Chondrocyte (in vitro differentiated cells): ENCODE results near the gene ASF1A. TPM values are rescaled to one million over a fixed set of nuclear protein-coding genes. Genes with fewer than 3 reads are reported as not detected.

Source experiments
- DNase-seq: peaks from one replicate; pipeline ENCODE4 v3.0.0; 2021; ENCODE audit warnings: mixed read lengths, low spot score
- H3K27ac Mint-ChIP-seq: one replicate; pipeline ENCODE4 v1.8.0; 2021; ENCODE audit warnings: mild to moderate bottlenecking, moderate library complexity, mixed read lengths; ENCODE audit not compliant: unreplicated experiment
- H3K27me3 Mint-ChIP-seq: 2 replicates; pipeline ENCODE4 v1.8.0; 2021; ENCODE audit warnings: low read depth, mixed read lengths
- H3K36me3 Mint-ChIP-seq: 2 replicates; pipeline ENCODE4 v1.8.0; 2021; ENCODE audit warnings: low read depth, mixed read lengths
- H3K4me1 Mint-ChIP-seq: 2 replicates; pipeline ENCODE4 v1.8.0; 2021; ENCODE audit warnings: low read depth, mild to moderate bottlenecking, mixed read lengths
- H3K4me3 Mint-ChIP-seq: one replicate; pipeline ENCODE4 v1.8.0; 2021; ENCODE audit warnings: mild to moderate bottlenecking, moderate library complexity, mixed read lengths; ENCODE audit not compliant: unreplicated experiment
- H3K9me3 Mint-ChIP-seq: 2 replicates; pipeline ENCODE4 v1.8.0; 2021; ENCODE audit warnings: low read depth, mixed read lengths
- CTCF ChIP-seq: fragments of 200-600 bp; sonication (generic); IDR thresholded peaks from 2 replicates; pipeline ENCODE4 v1.5.0; 2021; ENCODE audit warnings: antibody characterized with exemption, mild to moderate bottlenecking, moderate library complexity
- total RNA-seq: library from RNA; stranded (reverse); gene quantifications from 3 replicates; pipeline ENCODE4 v1.2.1, GENCODE V29; 2021

The ASF1A gene
- total RNA-seq, 1 donor from 2014 or later, result 18.7 TPM

- Mint-ChIP-seq H3K9me3 (peaks cover 3% of the 10 kb centered on the region), H3K4me3 (no peak overlapping the region), H3K4me1 (peaks cover 17% of the 10 kb centered on the region), H3K36me3 (peaks cover 1% of the 10 kb centered on the region), H3K27me3 (no peaks in the 10 kb centered on the region), H3K27ac (no peak overlapping the region)
- no peak for DNase-seq
- no peak for TF ChIP-seq CTCF
Measured at GRCh38 chr6:118860363-118860762, 33.6 kb upstream of the ASF1A start.

- peaks cover 16% of the 10 kb centered on the region for H3K4me1 Mint-ChIP-seq
Measured at GRCh38 chr6:118860880-118861279, 33.1 kb upstream of the ASF1A start.

GRCh38 chr6:118862443-118862842, 31.5 kb upstream of the ASF1A start:
- no peak overlapping the region for H3K4me3 Mint-ChIP-seq
- peaks cover 3% of the 10 kb centered on the region for H3K36me3 Mint-ChIP-seq
- no peak for DNase-seq
- H3K9me3 Mint-ChIP-seq, result peaks cover 13% of the 10 kb centered on the region
- no peak overlapping the region for H3K27ac Mint-ChIP-seq
- TF ChIP-seq CTCF, result no peak
- H3K4me1 Mint-ChIP-seq, result peaks cover 9% of the 10 kb centered on the region
- H3K27me3 Mint-ChIP-seq, result no peaks in the 10 kb centered on the region

More at GRCh38 chr6:118860880-118861279, 33.1 kb upstream of the ASF1A start:
- TF ChIP-seq CTCF, result no peak
- Mint-ChIP-seq H3K27me3 (no peaks in the 10 kb centered on the region), H3K27ac (no peak overlapping the region), H3K36me3 (peaks cover 1% of the 10 kb centered on the region), H3K4me3 (no peak overlapping the region), H3K9me3 (peaks cover 3% of the 10 kb centered on the region)
- no peak for DNase-seq

- Mint-ChIP-seq H3K9me3 (peaks cover 14% of the 10 kb centered on the region), H3K4me3 (no peak overlapping the region), H3K4me1 (peaks cover 9% of the 10 kb centered on the region), H3K27me3 (no peaks in the 10 kb centered on the region), H3K27ac (peak overlapping the region; percentile 24), H3K36me3 (peaks cover 3% of the 10 kb centered on the region)
- DNase-seq, result no peak
- TF ChIP-seq CTCF, result no peak
Measured at GRCh38 chr6:118864341-118865099, 29.4 kb upstream of the ASF1A start.

- peaks cover 14% of the 10 kb centered on the region for H3K9me3 Mint-ChIP-seq
Measured at GRCh38 chr6:118865100-118865391, 28.9 kb upstream of the ASF1A start.

More at GRCh38 chr6:118865100-118865391, 28.9 kb upstream of the ASF1A start:
- no peak for TF ChIP-seq CTCF
- Mint-ChIP-seq H3K4me3 (no peak overlapping the region), H3K4me1 (peaks cover 15% of the 10 kb centered on the region), H3K27ac (peak overlapping the region; percentile 24), H3K27me3 (no peaks in the 10 kb centered on the region), H3K36me3 (peaks cover 3% of the 10 kb centered on the region)
- no peak for DNase-seq
